Activated CD4-positive, alpha-beta T cell treated with anti-CD3 and anti-CD28 coated beads for 36 hours (primary cell): ENCODE data around the gene SOX30. TPM values are rescaled to one million over a fixed set of nuclear protein-coding genes. Genes with fewer than 3 reads are reported as not detected.
A peak's percentile ranks its signal among the peaks of the same experiment; 100 is the strongest.

Experiments
- ATAC-seq: fragments of 200-7000 bp; cut with Tn5 transposase; one replicate; pipeline ENCODE4 v1.10.0; 2021; ENCODE audit warnings: mild to moderate bottlenecking, moderate library complexity
- CTCF ChIA-PET: fragments of 350-600 bp; sonication (Branson Sonifier 250); formaldehyde crosslinking; loops from one replicate; lab custom pipeline; 2021; ENCODE audit warnings: antibody characterized with exemption; lab: Charles Lee
- POLR2A ChIA-PET: fragments of 350-600 bp; sonication (Branson Sonifier 250); formaldehyde crosslinking; loops from one replicate; lab custom pipeline; 2021; ENCODE audit warnings: antibody characterized with exemption, inconsistent platforms; lab: Charles Lee
- DNase-seq: peaks from one replicate; pipeline ENCODE4 v3.0.0-alpha.2; 2020
- H3K27ac Mint-ChIP-seq: one replicate; pipeline ENCODE4 v1.8.0; 2021; ENCODE audit warnings: mixed read lengths
- H3K27me3 Mint-ChIP-seq: one replicate; pipeline ENCODE4 v1.8.0; 2021; ENCODE audit warnings: mixed read lengths
- H3K36me3 Mint-ChIP-seq: one replicate; pipeline ENCODE4 v1.8.0; 2021; ENCODE audit warnings: low read depth, mixed read lengths
- H3K4me1 Mint-ChIP-seq: one replicate; pipeline ENCODE4 v1.8.0; 2021; ENCODE audit warnings: mixed read lengths
- H3K4me3 Mint-ChIP-seq: one replicate; pipeline ENCODE4 v1.8.0; 2021; ENCODE audit warnings: mild to moderate bottlenecking, moderate library complexity, mixed read lengths
- H3K9me3 Mint-ChIP-seq: one replicate; pipeline ENCODE4 v1.8.0; 2021; ENCODE audit warnings: low read depth, mixed read lengths
- intact Hi-C, 2 experiments: fragments of 100-400 bp; cut with DNase I in 1 of 2; cut with micrococcal nuclease in 1 of 2; formaldehyde crosslinking; loops; one replicate each; pipeline versions ENCODE4 v1.14.2 to v1.15.1; 2022 to 2024; cut with DNase I, micrococcal nuclease
- total RNA-seq, 2 experiments: library from RNA; stranded (reverse); gene quantifications; one replicate each; pipeline ENCODE4 v1.2.3, GENCODE V29; 2021

Gene SOX30
- total RNA-seq, 2 experiments from 2014 or later = 0.18 to 0.44 TPM

GRCh38 chr5:157659868-157660660 is 7.8 kb upstream of the SOX30 start:
- ATAC-seq (no peak), DNase-seq (no peak)
- Mint-ChIP-seq H3K36me3 (peaks cover 15% of the 10 kb centered on the region), H3K27me3 (no peaks in the 10 kb centered on the region), H3K4me3 (no peak overlapping the region), H3K9me3 (peaks cover 24% of the 10 kb centered on the region), H3K4me1 (no peaks in the 10 kb centered on the region), H3K27ac (no peak overlapping the region)
- ChIA-PET POLR2A (no interaction called here), CTCF (interaction anchor here (0.6 to 3.3 kb wide), 4 partner anchors 9 to 1482 kb away, joined by 3 to 13 read pairs (median 3); partner anchors contain the start of gene SOX30)
- intact Hi-C loops = no loop called here

- peaks cover 22% of the 10 kb centered on the region for H3K9me3 Mint-ChIP-seq
These were observed 6.7 kb upstream of the SOX30 start for GRCh38 chr5:157658893-157659292.

GRCh38 chr5:157657516-157657915 is 5.3 kb upstream of the SOX30 start:
- DNase-seq = no peak
- peaks cover 22% of the 10 kb centered on the region for H3K36me3 Mint-ChIP-seq
- H3K27me3 Mint-ChIP-seq = no peaks in the 10 kb centered on the region
- intact Hi-C loops = no loop called here
- no peak for ATAC-seq
- H3K27ac Mint-ChIP-seq = no peak overlapping the region
- peaks cover 32% of the 10 kb centered on the region for H3K9me3 Mint-ChIP-seq
- peaks cover 6% of the 10 kb centered on the region for H3K4me1 Mint-ChIP-seq
- POLR2A ChIA-PET = no interaction called here
- CTCF ChIA-PET = interaction anchor here (0.6 to 0.7 kb wide), 2 partner anchors 14 to 64 kb away, joined by 3 read pairs; partner anchors contain the start of gene C5orf52
- no peak overlapping the region for H3K4me3 Mint-ChIP-seq

More at GRCh38 chr5:157658893-157659292, 6.7 kb upstream of the SOX30 start:
- no peaks in the 10 kb centered on the region for H3K27me3 Mint-ChIP-seq
- DNase-seq = no peak
- no peaks in the 10 kb centered on the region for H3K4me1 Mint-ChIP-seq
- intact Hi-C loops = no loop called here
- H3K4me3 Mint-ChIP-seq = no peak overlapping the region
- peaks cover 15% of the 10 kb centered on the region for H3K36me3 Mint-ChIP-seq
- no peak for ATAC-seq
- no peak overlapping the region for H3K27ac Mint-ChIP-seq
- ChIA-PET CTCF (interaction anchor here (0.7 kb wide), 1 partner anchor 154 kb away, joined by 4 read pairs; no protein-coding TSS in a partner anchor), POLR2A (no interaction called here)

GRCh38 chr5:157651623-157652376 is 438 bp downstream of the SOX30 start:
- Mint-ChIP-seq H3K27ac (peak overlapping the region; percentile 83), H3K27me3 (no peaks in the 10 kb centered on the region), H3K4me1 (peaks cover 15% of the 10 kb centered on the region), H3K36me3 (peaks cover 14% of the 10 kb centered on the region), H3K4me3 (peak overlapping the region; percentile 69), H3K9me3 (peaks cover 22% of the 10 kb centered on the region)
- intact Hi-C loops = loop anchor here (1.0 to 5.0 kb wide), 3 partner anchors 79 to 92 kb away; partner anchors contain the start of gene LSM11 (in 2 of the 2)
- DNase-seq (peak; percentile 92), ATAC-seq (peak; percentile 99)
- ChIA-PET POLR2A (interaction anchor here (0.5 kb wide), 1 partner anchor 124 kb away, joined by 3 read pairs; no protein-coding TSS in a partner anchor), CTCF (interaction anchor here (0.7 to 2.1 kb wide), 12 partner anchors 9 to 182 kb away, joined by 3 to 13 read pairs (median 3); partner anchors contain the start of gene LSM11)

- ChIA-PET CTCF (interaction anchor here (0.6 to 2.1 kb wide), 12 partner anchors 10 to 364 kb away, joined by 3 to 13 read pairs (median 3); partner anchors contain the start of gene LSM11), POLR2A (interaction anchor here (0.5 kb wide), 1 partner anchor 125 kb away, joined by 3 read pairs; no protein-coding TSS in a partner anchor)
- intact Hi-C loops = loop anchor here (1.0 to 5.0 kb wide), 3 partner anchors 79 to 92 kb away; partner anchors contain the start of gene LSM11 (in 2 of the 2)
- peaks cover 20% of the 10 kb centered on the region for H3K9me3 Mint-ChIP-seq
- ATAC-seq (no peak), DNase-seq (no peak)
- peak overlapping the region; percentile 83 for H3K27ac Mint-ChIP-seq
- no peaks in the 10 kb centered on the region for H3K27me3 Mint-ChIP-seq
- peaks cover 15% of the 10 kb centered on the region for H3K4me1 Mint-ChIP-seq
- H3K4me3 Mint-ChIP-seq = peak overlapping the region; percentile 69
- peaks cover 11% of the 10 kb centered on the region for H3K36me3 Mint-ChIP-seq
These were observed 1.1 kb downstream of the SOX30 start for GRCh38 chr5:157650991-157651611.

- ChIA-PET CTCF (interaction anchor here (0.8 to 1.5 kb wide), 3 partner anchors 20 to 94 kb away, joined by 3 read pairs; no protein-coding TSS in a partner anchor), POLR2A (no interaction called here)
- peaks cover 14% of the 10 kb centered on the region for H3K9me3 Mint-ChIP-seq
- DNase-seq (no peak), ATAC-seq (no peak)
- no peak overlapping the region for H3K27ac Mint-ChIP-seq
- H3K4me3 Mint-ChIP-seq = no peak overlapping the region
- H3K27me3 Mint-ChIP-seq = no peaks in the 10 kb centered on the region
- peaks cover 11% of the 10 kb centered on the region for H3K36me3 Mint-ChIP-seq
- H3K4me1 Mint-ChIP-seq = peaks cover 15% of the 10 kb centered on the region
- intact Hi-C loops = loop anchor here in 1 of 2 experiments (5.0 kb wide), 1 partner anchor 37 kb away; no protein-coding TSS in a partner anchor
These were observed 3.1 kb downstream of the SOX30 start for GRCh38 chr5:157649101-157649500.

GRCh38 chr5:157648275-157648990 is 3.8 kb downstream of the SOX30 start:
- H3K27ac Mint-ChIP-seq = no peak overlapping the region
- intact Hi-C loops = loop anchor here in 1 of 2 experiments (5.0 kb wide), 1 partner anchor 36 kb away; no protein-coding TSS in a partner anchor
- no peaks in the 10 kb centered on the region for H3K27me3 Mint-ChIP-seq
- POLR2A ChIA-PET = no interaction called here
- peaks cover 15% of the 10 kb centered on the region for H3K4me1 Mint-ChIP-seq
- peaks cover 11% of the 10 kb centered on the region for H3K9me3 Mint-ChIP-seq
- CTCF ChIA-PET = interaction anchor here (0.6 to 1.5 kb wide), 3 partner anchors 27 to 147 kb away, joined by 3 read pairs; no protein-coding TSS in a partner anchor
- H3K4me3 Mint-ChIP-seq = no peak overlapping the region
- peaks cover 11% of the 10 kb centered on the region for H3K36me3 Mint-ChIP-seq
- DNase-seq = no peak
- no peak for ATAC-seq

GRCh38 chr5:157640406-157641066 is 11.7 kb downstream of the SOX30 start:
- ChIA-PET POLR2A (no interaction called here), CTCF (no interaction called here)
- H3K36me3 Mint-ChIP-seq = no peaks in the 10 kb centered on the region
- no peak for DNase-seq
- H3K4me1 Mint-ChIP-seq = no peaks in the 10 kb centered on the region
- no peak for ATAC-seq
- no peaks in the 10 kb centered on the region for H3K9me3 Mint-ChIP-seq
- H3K27ac Mint-ChIP-seq = no peak overlapping the region
- no peak overlapping the region for H3K4me3 Mint-ChIP-seq
- intact Hi-C loops = no loop called here
- no peaks in the 10 kb centered on the region for H3K27me3 Mint-ChIP-seq

- POLR2A ChIA-PET = no interaction called here
- H3K4me3 Mint-ChIP-seq = no peak overlapping the region
These were observed 21.9 kb downstream of the SOX30 start for GRCh38 chr5:157630341-157630740.

GRCh38 chr5:157626831-157627230 is 25.4 kb downstream of the SOX30 start:
- ATAC-seq (no peak), DNase-seq (no peak)
- peaks cover 3% of the 10 kb centered on the region for H3K36me3 Mint-ChIP-seq
- no peaks in the 10 kb centered on the region for H3K27me3 Mint-ChIP-seq
- ChIA-PET CTCF (interaction anchor here (0.7 kb wide), 1 partner anchor 139 kb away, joined by 3 read pairs; no protein-coding TSS in a partner anchor), POLR2A (no interaction called here)
- H3K4me1 Mint-ChIP-seq = no peaks in the 10 kb centered on the region
- intact Hi-C loops = no loop called here
- peaks cover 8% of the 10 kb centered on the region for H3K9me3 Mint-ChIP-seq
- no peak overlapping the region for H3K27ac Mint-ChIP-seq
- H3K4me3 Mint-ChIP-seq = no peak overlapping the region

More at GRCh38 chr5:157630341-157630740, 21.9 kb downstream of the SOX30 start:
- H3K27ac Mint-ChIP-seq = no peak overlapping the region
- DNase-seq (no peak), ATAC-seq (no peak)
- H3K4me1 Mint-ChIP-seq = no peaks in the 10 kb centered on the region
- peaks cover 8% of the 10 kb centered on the region for H3K9me3 Mint-ChIP-seq
- H3K27me3 Mint-ChIP-seq = no peaks in the 10 kb centered on the region
- H3K36me3 Mint-ChIP-seq = peaks cover 3% of the 10 kb centered on the region
- CTCF ChIA-PET = interaction anchor here (1.0 to 1.3 kb wide), 3 partner anchors 17 to 143 kb away, joined by 3 to 4 read pairs (median 3); partner anchors contain the start of gene LSM11
- intact Hi-C loops = no loop called here
